Thyroid gland (tissue), 4 donors: ENCODE data around the gene PTPRB.

Experiments
- CTCF ChIP-seq, 6 experiments: fragments of 200-600 bp in 3 of 6; fragments of 450-650 bp in 3 of 6; sonication (generic) in 3 of 6; IDR thresholded peaks; one replicate each; pipeline ENCODE4 v1.5.1; 2016 to 2019; ENCODE audit warnings: antibody characterized with exemption in 6 of 6, mild to moderate bottlenecking in 2 of 6, inconsistent platforms in 1 of 6, moderate library complexity in 1 of 6
- POLR2A ChIP-seq, 2 donors: fragments of 450-650 bp; IDR thresholded peaks; one replicate each; pipeline ENCODE4 v1.6.1; 2017; ENCODE audit warnings: antibody characterized with exemption in 2 of 2, mild to moderate bottlenecking in 2 of 2, moderate library complexity in 1 of 2

GRCh38 chr12:70628701-70629480 lies 8.3 kb downstream of the PTPRB start:
- no peak for TF ChIP-seq POLR2A (IDR thresholded peaks at IDR 0.05)
- TF ChIP-seq CTCF (IDR thresholded peaks at IDR 0.05), result no peak
